ENCODE measurements around the gene COPB1.

Gene COPB1

GRCh38 chr11:14506532-14506931, 6.9 kb upstream of the COPB1 start:
- no peak for DNase-seq

- DNase-seq: no peak
Measured at GRCh38 chr11:14503023-14503422, 3.4 kb upstream of the COPB1 start.

GRCh38 chr11:14502039-14502438, 2.4 kb upstream of the COPB1 start:
- DNase-seq: no peak

- DNase-seq: no peak
Measured at GRCh38 chr11:14500181-14500651, 605 bp upstream of the COPB1 start.

- no peak for DNase-seq
Measured at GRCh38 chr11:14499178-14499559, 442 bp downstream of the COPB1 start.

GRCh38 chr11:14480716-14481115, 18.9 kb downstream of the COPB1 start:
- no peak for DNase-seq

GRCh38 chr11:14471127-14471526, 28.5 kb downstream of the COPB1 start:
- no peak for DNase-seq

- DNase-seq: no peak
Measured at GRCh38 chr11:14463623-14464022, 36.0 kb downstream of the COPB1 start.

- no peak for DNase-seq
Measured at GRCh38 chr11:14460147-14460546, 39.5 kb downstream of the COPB1 start.

- no peak for DNase-seq
Measured at GRCh38 chr11:14458377-14458776, 41.2 kb downstream of the COPB1 start.

- no peak for DNase-seq
Measured at GRCh38 chr11:14455648-14456430, 43.8 kb downstream of the COPB1 start.

GRCh38 chr11:14454861-14455632, 44.6 kb downstream of the COPB1 start:
- DNase-seq: no peak

GRCh38 chr11:14451825-14452224, 47.8 kb downstream of the COPB1 start:
- DNase-seq: no peak

GRCh38 chr11:14449302-14449714, 50.3 kb downstream of the COPB1 start:
- DNase-seq: no peak

GRCh38 chr11:14448240-14448639, 51.4 kb downstream of the COPB1 start:
- DNase-seq: no peak

GRCh38 chr11:14446701-14447169, 52.9 kb downstream of the COPB1 start:
- no peak for DNase-seq

GRCh38 chr11:14445542-14446530, 53.8 kb downstream of the COPB1 start:
- no peak for DNase-seq

GRCh38 chr11:14444441-14445189, 55.0 kb downstream of the COPB1 start:
- DNase-seq: no peak

- no peak for DNase-seq
Measured at GRCh38 chr11:14443638-14444037, 56.0 kb downstream of the COPB1 start.

- DNase-seq: no peak
Measured at GRCh38 chr11:14435717-14436512, 63.7 kb downstream of the COPB1 start.

GRCh38 chr11:14425621-14426020, 74.0 kb downstream of the COPB1 start:
- DNase-seq: no peak
